Measurements from ENCODE around the gene ENPP6.
"Not testable (repeated sequence)": the region's sequence is repeated elsewhere in the genome, so short reads cannot be mapped to it uniquely, and the experiment has no call there.

The ENPP6 gene

DNA sequence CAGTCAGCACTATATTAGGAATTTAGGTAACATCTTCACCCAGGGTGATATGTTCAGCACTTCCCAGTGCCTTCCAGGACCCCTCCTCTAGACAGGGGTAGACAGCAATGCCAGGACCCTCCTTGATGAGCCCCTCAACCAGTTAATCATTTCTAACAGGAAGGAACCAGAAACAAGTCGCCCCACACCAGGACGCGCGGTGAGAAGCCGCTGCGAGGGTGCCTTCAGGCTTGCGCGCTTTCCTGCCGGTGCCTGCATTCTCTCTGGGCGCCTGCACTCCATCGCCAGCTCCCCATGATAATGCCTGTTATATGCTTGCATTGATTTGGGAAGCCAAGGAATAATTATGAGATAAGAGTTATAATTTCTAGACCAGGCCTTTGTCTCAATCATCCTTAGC is 116.0 kb downstream of the ENPP6 start:
- no peak for DNase-seq

GRCh38 chr4:184100297-184100885 is 117.3 kb downstream of the ENPP6 start:
- DNase-seq, result no peak

DNA sequence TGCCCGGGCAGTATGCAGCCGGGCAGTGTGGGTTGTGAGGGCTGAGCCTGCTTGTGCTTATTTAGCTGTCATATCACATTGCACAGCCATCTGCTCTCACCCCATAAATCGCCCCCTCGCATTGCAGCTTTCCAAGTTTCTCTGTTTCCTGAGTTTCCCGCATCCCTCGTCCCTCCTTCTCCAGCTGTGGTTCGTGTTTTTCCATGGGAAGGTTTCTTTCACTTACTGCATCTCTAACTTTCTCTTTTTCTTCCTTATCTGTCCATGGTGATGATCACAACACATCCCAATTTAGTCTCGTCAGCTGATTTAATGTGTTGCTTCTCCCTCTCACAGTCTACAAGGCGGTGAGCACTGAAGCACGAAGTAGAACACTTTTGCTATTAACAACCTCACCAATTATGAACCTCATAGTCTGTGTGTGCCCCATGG is 118.1 kb downstream of the ENPP6 start:
- DNase-seq, result no peak

DNA sequence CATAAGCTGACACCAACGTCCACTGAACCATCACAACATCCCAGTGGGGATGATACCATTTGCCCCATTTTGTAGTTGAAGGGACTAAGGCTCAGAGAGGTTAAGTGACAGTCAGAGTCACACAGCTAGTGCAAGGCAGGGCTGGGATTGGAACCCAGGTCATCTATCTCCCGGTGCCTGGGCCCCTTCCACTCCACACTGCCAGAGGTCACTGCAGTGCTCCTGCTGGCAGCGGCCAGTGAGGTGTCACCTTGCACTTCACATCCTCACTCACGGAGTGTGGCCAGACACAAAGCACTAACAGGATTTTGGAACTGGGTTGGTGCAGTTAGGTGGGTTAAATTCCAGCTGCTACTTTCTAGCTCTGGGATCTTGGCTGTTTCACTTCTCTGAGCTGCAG is 118.7 kb downstream of the ENPP6 start:
- no peak for DNase-seq

- no peak for DNase-seq
Observed at GRCh38 chr4:184097815-184098214, 119.9 kb downstream of the ENPP6 start.

- DNase-seq, result no peak
Observed at GRCh38 chr4:184097241-184097605, 120.5 kb downstream of the ENPP6 start.

DNA sequence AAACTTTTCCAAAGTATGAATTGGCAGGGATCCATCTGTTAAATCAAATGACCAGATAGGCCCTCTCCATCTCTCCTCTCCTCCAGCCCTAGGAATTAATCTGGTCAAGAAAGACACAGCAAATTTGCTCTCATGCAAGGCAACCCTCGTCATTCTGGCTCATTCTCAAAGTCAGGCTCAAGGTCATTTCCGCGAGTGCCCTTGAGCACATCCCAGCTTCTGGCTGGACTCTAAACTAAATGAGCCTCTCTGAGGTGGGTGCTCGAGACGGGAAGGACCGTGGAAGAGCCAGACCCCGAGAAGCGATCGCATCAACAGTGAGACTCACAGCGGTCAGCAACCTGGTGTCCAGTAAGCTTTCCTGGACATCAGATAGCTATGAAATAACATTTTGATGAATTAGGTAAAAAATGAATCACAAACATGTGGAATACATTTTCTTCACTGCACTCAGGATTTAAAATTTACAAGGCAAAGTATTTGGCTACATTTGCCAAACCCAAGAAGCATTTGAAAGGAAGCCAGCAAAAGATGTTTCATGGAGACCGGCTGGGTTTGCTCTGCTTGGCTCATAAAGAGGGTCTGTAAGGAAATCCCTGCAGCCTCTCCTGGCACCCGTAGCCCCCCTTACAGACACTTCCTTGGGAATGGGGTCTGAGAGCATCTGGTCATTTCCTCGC is 121.0 kb downstream of the ENPP6 start:
- DNase-seq, result no peak

DNA sequence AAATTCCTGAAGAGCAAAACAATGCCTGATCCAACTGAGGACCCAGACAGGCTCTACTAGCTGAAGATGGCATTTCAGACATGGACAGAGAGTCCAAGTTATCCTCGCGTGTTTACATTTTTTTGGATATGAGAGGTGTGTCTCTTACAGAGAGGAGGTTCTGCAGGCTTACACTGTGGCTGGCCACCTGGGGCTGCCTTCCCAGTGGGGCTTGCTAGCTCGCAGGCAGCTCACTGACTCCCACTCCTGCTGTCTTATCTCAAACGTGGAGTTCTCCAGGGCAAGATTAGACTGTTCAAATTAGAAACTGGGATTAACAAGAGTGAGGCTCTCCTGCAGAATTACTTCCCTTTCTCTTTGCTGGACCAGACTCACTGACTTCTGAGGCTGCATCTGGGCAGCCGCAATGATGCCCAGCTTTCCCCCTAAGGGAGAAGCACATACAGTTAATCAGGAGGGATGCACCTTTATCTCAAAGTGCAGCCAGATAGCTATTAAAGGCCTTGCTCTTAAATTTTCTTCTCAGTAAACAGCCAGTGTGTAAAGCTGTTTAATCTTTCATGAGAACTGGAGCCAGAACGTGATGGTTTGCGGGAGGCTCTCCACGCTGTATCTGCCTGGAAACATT is 123.0 kb downstream of the ENPP6 start:
- no peak for DNase-seq

DNA sequence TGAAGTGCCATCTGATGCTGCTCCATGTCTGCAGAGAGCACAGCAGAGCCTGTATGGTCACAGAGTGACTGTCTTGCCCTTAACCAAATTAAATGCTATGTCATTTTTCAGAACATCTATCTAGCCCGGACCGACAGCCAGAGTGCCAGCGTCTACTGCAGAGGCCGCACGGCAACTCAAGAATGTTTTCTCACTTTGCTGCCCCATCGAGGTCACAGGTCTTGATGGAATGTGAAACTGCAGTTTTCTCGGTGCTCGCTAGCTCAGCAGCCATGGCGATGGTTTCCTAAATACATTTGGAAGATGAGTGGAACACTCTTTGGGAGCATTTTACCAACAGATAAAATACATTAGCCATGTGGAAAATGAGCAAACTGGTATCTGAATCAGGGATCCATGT is 125.7 kb downstream of the ENPP6 start:
- no peak for DNase-seq

DNA sequence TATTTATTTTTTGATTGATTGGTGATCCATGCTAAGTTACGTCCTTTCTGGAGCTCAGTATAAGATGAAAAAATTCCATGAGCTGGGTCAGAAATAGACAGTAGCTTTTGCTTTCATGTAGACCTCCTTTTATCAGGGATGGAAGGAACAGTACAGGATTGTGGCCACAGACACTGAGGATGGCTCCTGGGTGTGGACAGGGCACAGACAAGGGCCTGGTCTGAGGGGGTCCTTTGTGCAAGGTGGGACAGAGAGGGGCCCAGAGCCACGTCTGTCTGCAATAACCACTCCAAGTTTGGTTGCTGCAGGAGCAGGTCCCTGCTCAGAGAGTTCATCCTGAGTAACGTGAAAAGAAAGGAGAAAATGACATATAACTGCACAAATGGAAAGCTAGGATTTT is 127.1 kb downstream of the ENPP6 start:
- no peak for DNase-seq

- DNase-seq, result no peak
Observed at GRCh38 chr4:184080674-184081073, 137.0 kb downstream of the ENPP6 start.

GRCh38 chr4:184074677-184075388 is 142.8 kb downstream of the ENPP6 start:
- DNase-seq, result no peak

GRCh38 chr4:184067931-184068554 is 149.6 kb downstream of the ENPP6 start:
- DNase-seq, result no peak

- DNase-seq, result no peak
Observed at GRCh38 chr4:184066584-184067300, 150.9 kb downstream of the ENPP6 start.

GRCh38 chr4:184064877-184065276 is 152.8 kb downstream of the ENPP6 start:
- no peak for DNase-seq

- no peak for DNase-seq
Observed at GRCh38 chr4:184062769-184063168, 154.9 kb downstream of the ENPP6 start.

DNA sequence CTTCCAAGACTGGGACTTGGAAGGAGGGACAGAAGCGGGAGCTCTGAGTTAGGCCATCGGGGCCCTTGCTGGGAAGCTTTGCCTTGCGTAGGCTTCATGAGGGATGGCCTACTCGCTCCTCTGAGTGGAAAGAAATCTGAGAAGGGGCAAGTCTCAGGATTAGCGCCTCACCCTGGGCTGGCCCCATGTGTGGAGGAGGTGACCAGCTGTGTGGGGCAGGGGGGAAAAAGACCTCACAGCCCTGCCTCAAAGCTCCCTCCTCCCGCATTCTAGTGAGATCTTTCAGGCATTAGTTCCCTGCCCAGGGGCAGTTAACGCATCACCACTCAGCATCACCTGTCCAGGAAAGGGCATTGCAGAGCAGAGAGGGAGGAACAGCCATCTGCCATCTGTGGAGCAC is 156.1 kb downstream of the ENPP6 start:
- DNase-seq, result no peak

- DNase-seq, result no peak
Observed at GRCh38 chr4:184059099-184059498, 158.6 kb downstream of the ENPP6 start.

GRCh38 chr4:184058026-184058425 is 159.6 kb downstream of the ENPP6 start:
- no peak for DNase-seq

GRCh38 chr4:184056877-184057276 is 160.8 kb downstream of the ENPP6 start:
- DNase-seq, result no peak

DNA sequence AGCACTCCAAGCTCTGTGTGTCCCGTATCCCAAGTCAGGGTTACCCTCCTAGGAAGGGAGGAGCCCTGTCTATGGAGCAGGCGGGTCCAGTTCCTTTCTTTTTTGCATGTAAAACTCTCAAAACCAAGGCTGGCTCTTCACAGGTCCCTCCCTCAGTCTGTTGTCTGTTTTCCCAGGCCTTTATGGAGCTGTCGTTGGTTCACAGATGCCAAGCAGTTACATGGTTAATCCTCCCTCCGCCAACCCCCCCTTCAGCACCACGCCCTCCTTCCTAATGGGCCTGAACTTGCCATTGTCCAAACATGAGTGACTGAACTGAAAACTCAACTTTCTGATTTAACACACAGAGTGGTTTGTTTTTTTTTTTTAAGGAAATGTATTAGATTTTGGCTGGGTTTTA is 164.2 kb downstream of the ENPP6 start:
- DNase-seq, result no peak

DNA sequence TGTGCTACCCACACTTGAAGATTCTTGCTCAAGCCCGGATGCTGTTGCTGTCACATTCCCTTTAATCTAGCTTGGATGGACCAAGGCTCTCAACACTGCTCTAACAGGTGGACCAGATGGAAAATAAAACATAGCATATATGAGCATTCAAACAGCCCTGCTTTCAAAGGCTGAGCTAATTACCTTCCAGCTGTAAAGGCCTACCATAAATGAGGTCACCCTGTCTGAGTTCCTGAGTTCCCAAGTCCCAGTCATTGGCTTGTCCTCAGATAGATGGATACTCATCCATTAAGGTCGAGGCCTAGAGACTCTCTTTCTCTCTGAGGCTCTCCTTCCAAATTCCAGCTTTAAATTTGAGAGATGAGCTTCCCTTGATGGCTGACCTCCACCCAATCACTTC is 165.1 kb downstream of the ENPP6 start:
- DNase-seq, result no peak

DNA sequence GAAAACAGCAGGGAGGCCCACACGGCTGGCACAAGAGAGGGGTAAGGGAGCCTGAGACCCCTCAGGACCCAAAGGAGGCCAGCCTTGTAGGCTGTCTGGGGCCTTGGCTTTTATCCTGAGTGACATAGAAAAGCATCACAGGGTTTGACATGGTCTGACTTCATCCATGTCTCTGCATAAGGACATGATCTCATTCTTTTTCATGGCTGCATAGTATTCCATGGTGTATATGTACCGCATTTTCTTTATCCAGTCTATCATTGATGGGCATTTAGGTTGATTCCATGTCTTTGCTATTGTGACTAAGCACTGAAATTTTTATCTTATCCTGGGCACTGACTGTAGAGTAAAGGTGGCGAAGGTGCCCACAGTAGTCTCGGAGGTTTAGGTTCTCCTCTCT is 166.4 kb downstream of the ENPP6 start:
- not testable (repeated sequence) for DNase-seq

Data from NCI-H2081 treated with DMSO at 0.1 percent for 48 hours (cell line).